ENCODE data around the gene XIRP1. TPM values are rescaled to one million over a fixed set of nuclear protein-coding genes. Genes with fewer than 3 reads are reported as not detected.

Gene XIRP1
- total RNA-seq, 1 donor from 2014 or later = not detected

DNA sequence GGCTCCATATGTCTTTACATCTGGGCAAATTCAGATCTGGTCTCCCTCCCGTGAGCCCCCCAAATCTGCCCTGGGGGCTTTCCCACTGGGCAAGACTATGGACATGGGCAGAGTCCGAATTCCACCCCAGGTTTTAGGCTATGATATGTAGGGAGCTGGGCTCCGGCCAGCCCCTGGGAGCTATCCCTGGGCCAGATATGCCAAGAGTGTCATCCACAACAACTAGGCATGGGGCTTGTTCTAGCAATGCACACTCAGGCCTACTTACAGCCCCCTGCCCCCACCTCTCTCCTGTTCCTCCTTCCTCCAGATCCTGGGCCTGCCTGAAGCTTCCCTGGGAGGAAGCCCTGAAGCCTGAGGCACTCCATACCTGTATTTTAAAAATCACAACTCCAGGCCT is 622 bp downstream of the XIRP1 start:
- H3K4me3 Mint-ChIP-seq (ENCODE audit: low read depth) = no peak overlapping the region
- peaks cover 5% of the 10 kb centered on the region for H3K27me3 Mint-ChIP-seq
- TF ChIP-seq, protein P1, sequence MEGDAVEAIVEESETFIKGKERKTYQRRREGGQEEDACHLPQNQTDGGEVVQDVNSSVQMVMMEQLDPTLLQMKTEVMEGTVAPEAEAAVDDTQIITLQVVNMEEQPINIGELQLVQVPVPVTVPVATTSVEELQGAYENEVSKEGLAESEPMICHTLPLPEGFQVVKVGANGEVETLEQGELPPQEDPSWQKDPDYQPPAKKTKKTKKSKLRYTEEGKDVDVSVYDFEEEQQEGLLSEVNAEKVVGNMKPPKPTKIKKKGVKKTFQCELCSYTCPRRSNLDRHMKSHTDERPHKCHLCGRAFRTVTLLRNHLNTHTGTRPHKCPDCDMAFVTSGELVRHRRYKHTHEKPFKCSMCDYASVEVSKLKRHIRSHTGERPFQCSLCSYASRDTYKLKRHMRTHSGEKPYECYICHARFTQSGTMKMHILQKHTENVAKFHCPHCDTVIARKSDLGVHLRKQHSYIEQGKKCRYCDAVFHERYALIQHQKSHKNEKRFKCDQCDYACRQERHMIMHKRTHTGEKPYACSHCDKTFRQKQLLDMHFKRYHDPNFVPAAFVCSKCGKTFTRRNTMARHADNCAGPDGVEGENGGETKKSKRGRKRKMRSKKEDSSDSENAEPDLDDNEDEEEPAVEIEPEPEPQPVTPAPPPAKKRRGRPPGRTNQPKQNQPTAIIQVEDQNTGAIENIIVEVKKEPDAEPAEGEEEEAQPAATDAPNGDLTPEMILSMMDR (IDR thresholded peaks at IDR 0.05; ENCODE audit: unreplicated experiment) = no peak
- H3K4me1 Mint-ChIP-seq (ENCODE audit: low read depth) = peaks cover 9% of the 10 kb centered on the region
- no peaks in the 10 kb centered on the region for H3K36me3 Mint-ChIP-seq (ENCODE audit: insufficient read depth)
- no peak for DNase-seq (ENCODE audit: low spot score, unreplicated experiment)
- H3K9me3 Mint-ChIP-seq (ENCODE audit: low read depth) = no peaks in the 10 kb centered on the region
- H3K27ac Mint-ChIP-seq = no peak overlapping the region

GRCh38 chr3:39191111-39191510 is 1.3 kb downstream of the XIRP1 start:
- Mint-ChIP-seq H3K9me3 (ENCODE audit: low read depth) (no peaks in the 10 kb centered on the region), H3K27ac (no peak overlapping the region), H3K4me1 (ENCODE audit: low read depth) (peaks cover 9% of the 10 kb centered on the region), H3K27me3 (peaks cover 5% of the 10 kb centered on the region), H3K4me3 (ENCODE audit: low read depth) (no peak overlapping the region), H3K36me3 (ENCODE audit: insufficient read depth) (no peaks in the 10 kb centered on the region)
- DNase-seq (ENCODE audit: low spot score, unreplicated experiment) = no peak
- TF ChIP-seq, protein P1 (IDR thresholded peaks at IDR 0.05; ENCODE audit: unreplicated experiment) = no peak

DNA sequence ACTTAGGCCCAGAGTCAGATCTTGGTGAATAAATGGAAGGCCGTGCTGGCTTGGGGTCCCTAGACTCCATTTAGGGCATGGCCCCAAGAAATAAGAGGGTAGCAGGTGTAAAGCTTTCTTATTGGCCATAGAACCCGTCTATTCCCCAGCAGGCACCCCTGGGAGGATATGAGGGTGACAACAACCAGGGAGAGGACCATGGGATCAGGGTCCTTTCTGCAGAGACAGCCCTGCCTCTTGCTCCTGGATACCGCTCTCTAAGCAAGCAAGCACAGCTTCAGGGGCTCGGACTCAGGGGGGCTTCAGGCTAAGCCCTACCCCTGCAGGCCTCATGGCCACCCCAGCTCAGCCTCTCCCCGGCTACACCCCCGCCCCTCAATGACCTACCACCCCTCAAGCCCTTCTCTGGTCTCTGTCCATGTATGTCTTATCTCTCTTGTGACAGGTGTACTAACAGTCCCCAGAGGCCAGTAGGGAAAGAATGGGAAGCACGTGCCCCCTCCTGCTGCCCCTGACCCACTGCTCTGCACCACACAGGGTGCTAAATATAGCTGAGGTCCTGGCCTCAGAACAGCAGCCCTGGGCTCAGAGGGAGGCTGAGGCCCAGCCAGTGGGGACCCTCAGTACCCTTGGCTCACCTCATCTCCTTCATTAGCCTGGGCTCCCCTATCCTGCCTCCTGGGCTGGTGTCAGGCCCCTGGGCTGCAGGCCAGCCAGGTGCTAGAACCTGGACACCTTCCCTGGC is 1.9 kb downstream of the XIRP1 start:
- Mint-ChIP-seq H3K36me3 (ENCODE audit: insufficient read depth) (no peaks in the 10 kb centered on the region), H3K4me3 (ENCODE audit: low read depth) (no peak overlapping the region), H3K4me1 (ENCODE audit: low read depth) (peaks cover 9% of the 10 kb centered on the region), H3K27me3 (peaks cover 2% of the 10 kb centered on the region), H3K27ac (no peak overlapping the region), H3K9me3 (ENCODE audit: low read depth) (no peaks in the 10 kb centered on the region)
- TF ChIP-seq, protein P1 (IDR thresholded peaks at IDR 0.05; ENCODE audit: unreplicated experiment) = no peak
- no peak for DNase-seq (ENCODE audit: low spot score, unreplicated experiment)

DNA sequence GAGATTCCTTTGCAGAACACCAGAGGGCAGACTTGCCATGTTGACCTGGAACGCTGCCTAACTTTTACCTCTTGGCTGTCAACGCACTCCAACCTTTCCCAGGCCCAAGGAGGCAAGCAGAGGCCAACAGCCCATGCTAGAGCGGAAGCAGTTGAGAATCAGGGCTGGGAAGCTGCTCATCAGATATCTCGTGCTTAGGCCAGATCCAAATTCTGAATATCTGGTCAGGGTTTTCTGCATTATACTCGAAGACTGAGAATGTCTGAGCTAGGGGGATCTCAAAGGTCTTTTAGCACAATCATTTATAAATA is 2.5 kb downstream of the XIRP1 start:
- no peak overlapping the region for H3K27ac Mint-ChIP-seq
- TF ChIP-seq, protein P1 (IDR thresholded peaks at IDR 0.05; ENCODE audit: unreplicated experiment) = peak; percentile 83
- peaks cover 9% of the 10 kb centered on the region for H3K4me1 Mint-ChIP-seq (ENCODE audit: low read depth)
- no peaks in the 10 kb centered on the region for H3K9me3 Mint-ChIP-seq (ENCODE audit: low read depth)
- H3K27me3 Mint-ChIP-seq = peaks cover 2% of the 10 kb centered on the region
- H3K4me3 Mint-ChIP-seq (ENCODE audit: low read depth) = no peak overlapping the region
- DNase-seq (ENCODE audit: low spot score, unreplicated experiment) = peak; percentile 46
- H3K36me3 Mint-ChIP-seq (ENCODE audit: insufficient read depth) = no peaks in the 10 kb centered on the region

GRCh38 chr3:39189150-39189958 is 3.0 kb downstream of the XIRP1 start:
- DNase-seq (ENCODE audit: low spot score, unreplicated experiment) = no peak
- Mint-ChIP-seq H3K4me1 (ENCODE audit: low read depth) (peaks cover 9% of the 10 kb centered on the region), H3K27ac (no peak overlapping the region), H3K36me3 (ENCODE audit: insufficient read depth) (no peaks in the 10 kb centered on the region), H3K27me3 (peaks cover 2% of the 10 kb centered on the region), H3K4me3 (ENCODE audit: low read depth) (no peak overlapping the region), H3K9me3 (ENCODE audit: low read depth) (no peaks in the 10 kb centered on the region)
- TF ChIP-seq, protein P1 (IDR thresholded peaks at IDR 0.05; ENCODE audit: unreplicated experiment) = no peak
